ENCODE measurements around the gene PLEKHA7. TPM values are rescaled to one million over a fixed set of nuclear protein-coding genes. Genes with fewer than 3 reads are reported as not detected.

PLEKHA7 gene
- total and polyA plus RNA-seq, 2 of the 4 experiments (the other 2 are of a cell fraction): 0.12 TPM; not detected in 1

DNA sequence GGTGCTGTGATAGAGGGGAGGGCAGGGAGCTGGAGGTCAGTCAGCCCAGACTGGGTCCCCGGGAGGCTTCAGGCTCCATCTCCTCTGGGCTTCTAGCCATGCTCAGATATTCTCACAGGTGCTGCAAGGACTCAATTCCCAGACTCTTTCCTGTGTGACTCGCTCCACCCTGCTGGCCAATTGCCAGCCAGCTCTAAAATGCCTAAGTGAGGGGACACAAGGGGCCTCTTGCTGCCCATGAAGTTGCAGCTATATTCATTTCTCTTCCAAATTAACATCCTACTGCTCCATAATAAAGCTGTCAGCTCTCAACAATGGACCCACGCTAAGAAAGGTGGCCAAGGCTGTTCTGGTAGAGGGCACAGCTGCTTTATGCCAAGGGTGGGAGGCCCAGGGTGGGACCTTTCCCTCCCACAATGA, 101.5 kb downstream of the PLEKHA7 start:
- CTCF ChIA-PET: interaction anchor here (1.4 kb wide), 1 partner anchor 9 kb away, joined by 4 read pairs; no protein-coding TSS in a partner anchor

More for the DNA sequence above, 101.5 kb downstream of the PLEKHA7 start:
- no peak overlapping the region for H3K14ac ChIP-seq (replicated peaks; ENCODE audit: low read depth, low read length)
- H3K23ac ChIP-seq (ENCODE audit: low read depth, low read length): no peak overlapping the region
- no peak overlapping the region for H3K4me3 ChIP-seq (ENCODE audit: insufficient read depth, low read depth, low read length)
- no peak overlapping the region for H2BK120ac ChIP-seq (ENCODE audit: low read depth, low read length)
- no peak overlapping the region for H3K9ac ChIP-seq (ENCODE audit: low read depth, low read length)
- no peak overlapping the region for H3K27ac ChIP-seq (ENCODE audit: insufficient read depth, low read length)
- H3K4ac ChIP-seq (ENCODE audit: low read depth, low read length): no peak overlapping the region
- H3K56ac ChIP-seq (ENCODE audit: extremely low read depth, insufficient read depth, low read length): no peak overlapping the region
- H3K4me2 ChIP-seq (ENCODE audit: low read depth, low read length): no peak overlapping the region
- no peak for ATAC-seq (ENCODE audit: low read depth)
- POLR2A ChIA-PET (ENCODE audit: unreplicated experiment): no interaction called here
- no peaks in the 10 kb centered on the region for H3K4me1 ChIP-seq (ENCODE audit: control insufficient read depth, insufficient read depth, low read length)
- H4K8ac ChIP-seq (ENCODE audit: low read depth in 2 of 2, low read length in 2 of 2): no peak overlapping the region
- intact Hi-C loops (cut with micrococcal nuclease) (no loop called here), dilution Hi-C loops (cut with HindIII; ENCODE audit: low sequenced_read_pairs, unreplicated experiment) (no loop called here), in situ Hi-C loops (cut with MboI; ENCODE audit: low sequenced_read_pairs) (no loop called here)
- H3K79me1 ChIP-seq (ENCODE audit: low read depth in 1 of 2, low read length in 2 of 2): no peaks in the 10 kb centered on the region
- H3K27me3 ChIP-seq (ENCODE audit: control insufficient read depth, insufficient read depth, low read length): peaks cover 5% of the 10 kb centered on the region
- H3K18ac ChIP-seq (ENCODE audit: low read depth, low read length): no peak overlapping the region
- no peaks in the 10 kb centered on the region for H3K9me3 ChIP-seq (ENCODE audit: control insufficient read depth, insufficient read depth, low read length)
- H4K5ac ChIP-seq (ENCODE audit: low read depth, low read length): no peak overlapping the region
- H4K20me1 ChIP-seq (ENCODE audit: insufficient read depth, low read length): no peaks in the 10 kb centered on the region
- H2BK20ac ChIP-seq (ENCODE audit: low read depth, low read length): no peak overlapping the region
- no peak overlapping the region for H2BK15ac ChIP-seq (ENCODE audit: low read depth, low read length)
- no peak for DNase-seq
- H4K91ac ChIP-seq (ENCODE audit: insufficient read depth, low read depth, low read length): no peak overlapping the region
- H2BK5ac ChIP-seq (ENCODE audit: low read depth, low read length, poor library complexity, severe bottlenecking): no peak overlapping the region
- 60% methylated on average over 1 of the region's 3 CpGs; no CpG with 5 or more reads in 1 of the 2 experiments for WGBS, 2 experiments (ENCODE audit: extremely low coverage in 2 of 2, insufficient read length in 1 of 2)
- no peak overlapping the region for H2AFZ ChIP-seq (replicated peaks; ENCODE audit: low read length, poor library complexity)
- no peaks in the 10 kb centered on the region for H3K9me1 ChIP-seq (ENCODE audit: insufficient read depth, low read length)
- H2AK9ac ChIP-seq (replicated peaks; ENCODE audit: low read depth, low read length, poor library complexity): no peak overlapping the region
- H3K36me3 ChIP-seq (ENCODE audit: control insufficient read depth, insufficient read depth, low read length): no peaks in the 10 kb centered on the region
- BruUV-seq (replicated peaks): no TSS peak
- no peak for TF ChIP-seq MAFK (IDR thresholded peaks at IDR 0.05; ENCODE audit: low read depth, low read length)
- TF ChIP-seq CEBPB (IDR thresholded peaks at IDR 0.05; ENCODE audit: low read depth, low read length): no peak
- TF ChIP-seq, protein P1, sequence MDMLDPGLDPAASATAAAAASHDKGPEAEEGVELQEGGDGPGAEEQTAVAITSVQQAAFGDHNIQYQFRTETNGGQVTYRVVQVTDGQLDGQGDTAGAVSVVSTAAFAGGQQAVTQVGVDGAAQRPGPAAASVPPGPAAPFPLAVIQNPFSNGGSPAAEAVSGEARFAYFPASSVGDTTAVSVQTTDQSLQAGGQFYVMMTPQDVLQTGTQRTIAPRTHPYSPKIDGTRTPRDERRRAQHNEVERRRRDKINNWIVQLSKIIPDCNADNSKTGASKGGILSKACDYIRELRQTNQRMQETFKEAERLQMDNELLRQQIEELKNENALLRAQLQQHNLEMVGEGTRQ (IDR thresholded peaks at IDR 0.05; ENCODE audit: low read depth, low read length): no peak
- no peak overlapping the region for H2AK5ac ChIP-seq (ENCODE audit: low read depth, low read length)
